CD4-positive, alpha-beta T cell treated with Interleukin-4 for 4 hours (primary cell): ENCODE results near the gene RPS27L.

ENCODE experiments used
- DNase-seq: peaks from one replicate; pipeline ENCODE4 v3.0.0-alpha.2; 2020

Gene RPS27L

GRCh38 chr15:63157118-63157843 is at the start of gene RPS27L:
RPS27L (minus strand) TSS chr15:63157477; CDS start chr15:63157405, 72 bp downstream.
- peak; percentile 88 for DNase-seq

- no peak for DNase-seq
These were observed 48.8 kb upstream of the RPS27L start for GRCh38 chr15:63206079-63206478.

GRCh38 chr15:63203451-63204090 is 46.3 kb upstream of the RPS27L start:
- DNase-seq: peak; percentile 69

- DNase-seq: no peak
These were observed 45.6 kb upstream of the RPS27L start for GRCh38 chr15:63202861-63203260.

- DNase-seq: no peak
These were observed 43.4 kb upstream of the RPS27L start for GRCh38 chr15:63200464-63201249.

- DNase-seq: no peak
These were observed 41.3 kb upstream of the RPS27L start for GRCh38 chr15:63198371-63199250.

DNA sequence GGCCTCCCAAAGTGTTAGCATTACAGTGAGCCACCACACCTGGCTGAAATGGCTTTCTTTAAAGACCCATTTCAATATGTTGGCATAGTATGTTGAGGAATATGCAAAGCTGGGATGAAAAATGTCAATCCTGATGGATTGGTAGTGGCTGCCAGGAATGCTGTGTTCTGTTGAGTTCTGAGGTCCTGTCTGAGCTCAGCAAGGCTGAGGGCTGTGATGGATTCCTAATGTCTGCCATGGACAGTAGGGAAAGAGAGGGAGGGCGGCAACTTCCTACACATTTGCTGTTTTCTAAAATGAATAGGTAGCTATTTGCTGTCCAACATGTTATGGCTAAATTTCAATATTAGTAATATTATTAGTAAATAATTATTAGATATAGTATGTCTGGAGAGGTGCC is 40.3 kb upstream of the RPS27L start:
- DNase-seq: no peak

GRCh38 chr15:63196842-63197241 is 39.6 kb upstream of the RPS27L start:
- no peak for DNase-seq

DNA sequence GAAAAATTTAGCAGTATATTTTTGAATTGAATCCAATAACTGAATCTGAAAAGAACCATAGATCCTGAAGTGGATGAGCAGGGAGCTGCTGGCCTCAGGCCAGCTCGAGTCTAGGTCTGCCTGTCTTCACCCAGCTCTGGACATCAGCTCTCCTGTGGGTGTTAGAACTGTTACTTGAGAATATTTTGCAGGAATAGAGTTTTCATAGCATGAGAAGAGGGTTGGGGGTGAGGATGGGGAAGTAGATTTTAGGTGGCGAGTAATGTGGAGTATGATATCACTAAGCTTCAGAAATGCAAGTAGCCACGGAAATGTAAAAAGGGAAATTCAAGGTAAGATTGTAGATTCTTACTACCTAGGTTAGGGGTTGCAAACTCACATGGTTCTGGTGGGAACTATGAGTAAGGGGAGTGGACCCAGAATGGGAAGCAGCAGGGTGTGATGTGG is 38.3 kb upstream of the RPS27L start:
- no peak for DNase-seq

GRCh38 chr15:63194880-63195568 is 37.7 kb upstream of the RPS27L start:
- no peak for DNase-seq

DNA sequence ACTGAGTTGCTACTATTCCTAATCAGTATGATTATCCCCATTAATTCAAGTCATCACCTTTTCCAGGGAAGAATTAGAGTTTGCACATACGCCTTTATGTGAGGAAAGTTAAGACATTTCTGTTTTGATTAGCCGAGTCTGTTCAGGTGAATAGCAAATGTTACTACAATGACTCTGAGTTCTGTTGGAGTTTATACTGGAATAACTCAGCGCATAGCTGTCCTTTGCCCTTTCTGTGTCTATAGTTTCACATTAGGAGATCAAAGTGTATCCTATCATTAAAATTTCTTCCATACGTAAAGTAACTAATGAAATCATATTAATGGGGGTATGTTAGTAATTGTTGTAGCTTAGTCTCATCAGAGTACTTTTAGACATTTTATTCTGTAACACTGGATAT is 37.0 kb upstream of the RPS27L start:
- DNase-seq: no peak

- no peak for DNase-seq
These were observed 35.4 kb upstream of the RPS27L start for GRCh38 chr15:63192619-63193206.

GRCh38 chr15:63191895-63192618 is 34.8 kb upstream of the RPS27L start:
- DNase-seq: peak; percentile 89

DNA sequence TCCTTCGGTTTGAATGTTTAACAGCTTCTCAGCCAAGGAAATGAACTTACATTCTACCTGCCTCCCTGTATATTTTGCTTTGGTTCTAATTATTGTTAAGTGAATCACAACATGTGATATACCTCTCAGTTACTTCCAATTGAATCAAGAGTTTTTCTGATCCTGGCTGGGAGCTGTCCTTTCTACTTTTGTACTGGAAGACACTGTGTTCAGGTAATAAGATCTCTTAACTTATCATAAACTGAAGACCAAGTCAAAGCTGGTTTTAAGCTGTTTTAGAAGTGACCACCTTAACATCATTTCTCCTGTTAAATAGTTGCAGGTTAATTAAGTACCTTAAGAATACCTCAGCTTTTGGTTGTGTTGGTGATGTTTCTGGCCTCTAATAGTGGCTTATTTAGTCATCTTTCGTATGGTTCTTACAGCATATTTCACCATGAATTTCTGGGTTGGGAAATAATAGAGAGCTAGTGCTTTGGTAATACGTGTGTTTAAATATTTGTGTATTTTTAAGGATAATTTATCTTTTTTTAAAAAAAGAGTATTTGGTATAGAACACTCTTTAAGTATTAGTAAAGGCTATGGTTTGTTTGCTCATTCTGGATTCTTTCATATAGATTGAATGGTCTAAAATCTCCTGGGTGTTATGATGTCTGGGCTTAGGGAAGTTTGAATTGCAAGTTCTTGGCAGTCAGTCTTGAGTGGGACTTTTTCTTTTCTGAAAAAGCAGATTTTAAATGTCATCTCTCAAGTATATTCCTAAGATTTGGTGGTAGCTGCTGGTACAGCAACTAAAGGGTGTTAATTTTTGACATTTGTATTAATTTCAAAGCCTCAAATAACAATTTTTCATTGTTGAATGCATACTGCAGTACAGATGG is 33.7 kb upstream of the RPS27L start:
- no peak for DNase-seq

DNA sequence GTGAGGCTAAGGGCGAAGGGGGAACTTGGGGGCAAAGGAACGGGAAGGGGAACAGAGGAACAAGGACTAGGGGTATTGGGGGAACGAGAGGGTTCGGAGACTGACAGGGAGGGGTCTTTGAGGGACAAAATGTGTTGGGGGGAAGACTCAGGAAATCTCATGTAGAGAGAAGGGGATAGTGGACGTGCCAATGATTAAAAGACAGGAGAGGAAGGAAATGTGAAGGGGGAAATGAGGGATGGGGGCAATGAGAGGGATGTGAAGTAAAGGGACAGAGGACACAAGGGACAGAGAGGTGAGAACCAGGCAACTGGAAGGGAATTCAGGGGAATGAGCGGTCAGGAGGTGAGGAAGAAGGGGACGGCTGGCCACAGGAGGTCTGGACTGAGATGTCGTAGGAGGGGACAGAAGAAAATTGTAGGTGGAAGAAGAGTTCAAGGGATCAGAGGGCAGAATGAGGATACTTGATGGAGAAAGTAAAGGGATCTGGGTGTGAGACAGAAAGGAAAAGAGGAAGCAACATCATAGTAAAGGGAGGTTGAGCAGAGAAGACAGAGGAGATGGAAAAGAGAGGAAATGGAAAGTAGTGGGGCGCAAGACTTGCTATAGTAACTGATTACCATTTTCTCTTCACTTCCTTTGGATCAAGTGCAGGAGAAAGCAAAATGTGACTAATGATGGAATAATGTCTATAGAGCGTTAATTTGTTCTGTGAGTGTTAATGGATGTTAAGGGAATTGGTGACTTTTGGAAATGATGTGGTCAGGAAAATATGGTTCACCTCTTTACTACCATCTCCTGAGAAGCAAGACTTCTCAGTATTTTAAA is 32.9 kb upstream of the RPS27L start:
- DNase-seq: no peak

DNA sequence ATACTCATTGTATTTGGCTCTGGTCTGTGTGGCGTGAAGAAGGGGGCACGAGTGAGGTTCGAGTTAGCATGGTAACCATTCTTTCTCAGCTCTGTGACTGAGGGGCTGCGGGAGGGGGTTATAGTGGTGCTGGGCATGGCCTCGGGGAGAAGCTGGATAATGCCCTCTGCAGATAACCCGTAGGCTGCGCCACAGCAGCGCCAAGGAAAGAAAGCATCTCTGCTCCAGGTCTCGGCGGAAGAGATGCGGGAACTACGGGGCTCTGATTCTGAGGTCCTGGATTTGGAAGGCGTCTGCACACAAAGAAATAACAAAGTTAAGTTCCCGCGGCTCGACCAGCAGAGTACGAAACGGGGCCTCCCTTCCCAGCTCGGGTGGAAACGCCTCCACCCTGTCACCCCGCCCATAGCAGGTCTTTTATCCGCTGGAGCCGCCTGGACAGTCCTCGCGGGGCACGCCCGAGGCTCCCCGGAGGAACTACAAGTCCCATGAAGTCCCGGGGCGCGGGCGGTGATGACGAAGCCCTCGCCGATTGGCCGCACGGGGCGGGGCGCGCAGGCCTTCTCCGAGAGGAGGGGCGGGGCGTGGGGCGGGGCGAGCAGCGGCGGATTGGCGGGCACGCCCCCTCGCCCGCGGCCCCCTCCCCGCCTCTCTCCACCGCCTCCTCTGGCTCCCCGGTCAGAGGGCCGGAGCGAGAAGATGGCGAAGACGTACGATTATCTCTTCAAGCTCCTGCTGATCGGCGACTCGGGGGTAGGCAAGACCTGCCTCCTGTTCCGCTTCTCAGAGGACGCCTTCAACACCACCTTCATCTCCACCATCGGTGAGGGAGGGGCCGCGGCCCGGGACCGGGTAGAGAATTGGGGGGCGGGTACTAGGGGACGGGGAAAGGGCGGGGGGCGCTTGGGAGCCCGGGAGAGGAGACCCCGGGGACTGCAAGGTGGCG is 31.9 kb upstream of the RPS27L start, which contains the start of gene RAB8B:
RAB8B (plus strand) TSS at position 681 of the 946 bp plus-strand sequence; CDS start at position 700, 19 bp downstream.
- DNase-seq: peak; percentile 92

DNA sequence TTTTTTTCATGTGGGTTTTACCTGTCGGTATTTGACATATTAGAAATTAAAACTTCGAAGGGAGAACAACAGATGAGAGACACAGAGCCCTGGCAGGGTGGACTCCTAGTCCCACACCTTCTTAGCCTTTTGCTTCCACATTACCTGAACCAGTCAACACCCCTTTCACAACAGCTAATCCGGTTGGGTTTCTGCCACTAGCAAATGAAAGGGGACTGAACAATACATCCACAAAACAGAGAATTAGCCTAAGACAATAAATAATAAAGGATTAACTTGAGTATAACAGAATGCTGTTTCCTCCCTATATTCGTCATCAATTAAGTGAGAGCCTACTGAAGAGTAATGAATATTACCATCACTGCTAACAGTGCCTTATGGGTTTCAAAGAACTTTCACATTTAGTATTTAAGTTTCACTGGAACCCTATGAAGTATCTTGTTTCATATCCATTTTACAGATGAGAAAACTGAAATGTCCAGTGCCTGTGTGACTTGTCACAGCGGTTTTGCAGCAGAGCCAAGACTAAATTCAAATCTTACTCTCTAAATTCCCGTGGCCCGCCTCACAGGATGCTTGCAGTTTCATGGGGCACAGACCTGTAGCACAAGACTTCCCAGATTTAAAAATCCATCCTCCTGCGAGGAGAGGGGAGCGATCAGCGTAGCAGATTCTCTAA is 31.1 kb upstream of the RPS27L start:
- DNase-seq: no peak
